HG03175 (cell line): Measurements from ENCODE around the gene OSBPL1A.
"Not testable (repeated sequence)": the region's sequence is repeated elsewhere in the genome, so short reads cannot be mapped to it uniquely, and the experiment has no call there.

Experiments used
- ATAC-seq: cut with Tn5 transposase; IDR thresholded peaks from one replicate; pipeline ENCODE4 v1.9.1; 2021; ENCODE audit warnings: mild to moderate bottlenecking, moderate library complexity; ENCODE audit not compliant: unreplicated experiment

OSBPL1A gene

DNA sequence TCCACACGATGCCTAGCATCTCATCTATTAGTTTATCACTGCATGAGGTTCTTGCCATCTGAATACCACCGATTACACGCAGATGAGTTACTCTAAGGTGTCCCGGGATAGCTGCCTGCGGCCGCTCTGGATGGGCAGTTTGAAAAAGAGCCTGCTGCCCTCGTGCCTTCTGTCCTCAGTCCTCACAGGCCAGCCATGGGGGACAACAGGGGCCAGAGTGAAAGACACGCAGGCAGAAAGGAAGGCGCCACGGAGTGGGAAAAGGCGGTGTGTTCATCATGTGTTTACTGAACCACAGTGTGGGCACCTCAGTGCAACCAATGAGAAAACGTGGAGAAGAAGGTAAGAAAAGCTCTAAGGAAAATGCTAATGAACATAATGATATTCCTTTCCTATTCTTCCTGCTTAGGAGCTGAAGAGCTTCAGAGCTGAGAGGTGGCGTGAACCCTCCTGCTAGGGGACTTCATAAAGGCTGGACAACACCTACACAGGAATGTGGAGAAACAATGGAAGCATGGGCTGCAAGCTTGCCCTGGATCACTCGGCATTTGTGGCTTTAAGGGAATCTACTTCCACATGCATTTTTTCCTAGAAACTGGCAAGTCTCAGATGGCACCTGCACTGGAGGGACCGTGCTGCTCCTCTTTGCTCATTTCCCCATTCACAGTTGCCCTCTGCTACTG lies 207.8 kb downstream of the OSBPL1A start:
- ATAC-seq = no peak

DNA sequence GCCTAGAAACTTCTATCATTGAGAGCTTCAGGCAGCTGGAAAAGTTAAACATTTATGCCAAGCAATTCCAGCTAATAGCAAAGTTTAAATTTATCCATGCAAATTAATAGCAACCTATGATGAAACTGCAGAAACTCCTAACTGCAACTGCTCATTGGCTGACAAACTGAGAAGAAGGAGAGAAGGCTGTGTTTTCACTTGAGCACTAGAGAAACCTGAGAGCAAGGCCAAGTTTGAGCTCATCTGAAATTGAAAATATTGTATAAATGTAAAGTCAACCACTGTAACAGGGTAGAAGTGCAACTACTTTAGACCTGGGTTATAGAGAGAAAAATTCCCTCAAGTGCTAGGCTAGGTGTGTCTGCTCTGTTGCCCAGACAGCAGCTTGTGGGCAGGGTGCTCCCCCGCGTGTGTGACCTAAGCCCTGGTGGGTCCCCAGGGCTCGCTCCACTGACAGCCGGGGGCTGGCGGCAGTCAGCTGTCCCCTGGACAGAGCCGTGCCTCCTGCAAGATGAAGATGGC lies 208.6 kb downstream of the OSBPL1A start:
- peak; percentile 55 for ATAC-seq

DNA sequence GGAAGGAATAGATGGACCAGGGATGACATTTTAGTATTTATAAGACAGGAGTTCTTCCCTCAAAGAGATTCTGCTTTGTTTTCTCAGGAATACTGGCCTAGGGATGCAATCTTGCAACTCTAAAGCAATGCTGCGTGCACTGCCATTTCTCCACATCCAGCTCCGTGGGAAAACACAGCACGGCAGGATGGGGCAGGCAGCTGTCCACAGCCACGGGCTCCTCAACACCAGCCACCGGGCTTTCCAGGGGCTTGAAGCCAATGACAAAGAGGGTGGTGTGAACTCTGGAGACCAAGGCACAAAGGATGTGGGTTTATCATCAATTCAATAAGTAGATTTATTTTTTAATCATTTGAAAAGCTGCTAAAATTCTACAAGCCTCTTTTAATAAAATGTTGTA lies 209.5 kb downstream of the OSBPL1A start:
- no peak for ATAC-seq

DNA sequence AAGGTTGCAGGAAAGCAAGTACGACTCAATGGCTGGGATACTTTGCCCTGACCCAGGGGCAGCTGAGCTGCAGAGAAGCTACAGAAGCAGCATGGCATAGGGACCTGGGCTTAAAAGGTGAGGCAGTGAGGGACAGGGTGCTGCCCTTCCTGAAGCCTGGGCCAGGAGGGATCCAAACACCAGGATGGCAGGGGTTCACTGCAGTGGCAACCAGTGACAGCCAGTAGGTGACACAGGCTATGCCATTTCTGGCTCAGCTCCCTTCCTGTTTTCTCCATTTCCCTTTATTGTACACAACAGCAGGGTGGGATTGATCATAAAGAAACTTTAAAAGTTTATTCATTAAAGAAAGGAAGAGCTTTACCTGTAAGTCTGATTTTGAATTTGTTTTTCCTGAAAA lies 209.9 kb downstream of the OSBPL1A start:
- no peak for ATAC-seq

DNA sequence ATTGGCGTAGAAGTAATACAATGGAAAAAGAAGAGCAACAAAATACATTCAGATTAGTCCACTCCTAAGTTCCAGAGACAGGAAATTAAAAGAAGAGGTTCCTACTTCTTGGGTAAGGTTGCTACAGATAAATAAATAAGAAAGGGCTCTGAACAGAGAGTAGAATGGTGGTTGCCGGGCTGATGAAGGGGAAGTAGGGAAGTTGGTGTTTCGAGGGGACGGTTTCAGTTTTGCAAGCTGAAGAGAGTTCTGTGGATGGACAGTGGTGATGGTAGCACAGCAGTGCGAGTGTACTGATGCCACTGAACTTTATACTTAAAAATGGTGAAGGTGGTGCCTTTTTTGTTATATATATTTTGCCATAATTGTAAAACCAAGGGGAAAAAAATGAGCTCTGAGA lies 210.6 kb downstream of the OSBPL1A start:
- ATAC-seq = no peak

DNA sequence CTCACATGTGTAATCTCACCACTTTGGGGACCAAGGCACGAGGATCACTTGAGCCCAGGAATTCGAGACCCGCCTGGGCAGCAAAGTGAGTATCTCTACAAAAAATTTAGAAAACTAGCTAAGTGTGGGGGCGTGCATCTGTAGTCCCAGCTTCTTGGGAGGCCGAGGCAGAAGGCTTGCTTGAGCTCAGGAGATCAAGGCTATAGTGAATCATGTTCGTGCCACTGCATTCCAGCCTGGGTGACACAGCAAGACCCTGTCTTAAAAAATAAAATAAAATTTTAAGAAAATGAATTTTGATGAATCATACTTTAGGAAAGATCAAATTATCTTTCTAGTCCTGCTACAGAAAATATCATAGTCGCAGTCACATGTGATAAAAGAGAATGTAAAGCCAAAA lies 211.8 kb downstream of the OSBPL1A start:
- ATAC-seq = no peak

DNA sequence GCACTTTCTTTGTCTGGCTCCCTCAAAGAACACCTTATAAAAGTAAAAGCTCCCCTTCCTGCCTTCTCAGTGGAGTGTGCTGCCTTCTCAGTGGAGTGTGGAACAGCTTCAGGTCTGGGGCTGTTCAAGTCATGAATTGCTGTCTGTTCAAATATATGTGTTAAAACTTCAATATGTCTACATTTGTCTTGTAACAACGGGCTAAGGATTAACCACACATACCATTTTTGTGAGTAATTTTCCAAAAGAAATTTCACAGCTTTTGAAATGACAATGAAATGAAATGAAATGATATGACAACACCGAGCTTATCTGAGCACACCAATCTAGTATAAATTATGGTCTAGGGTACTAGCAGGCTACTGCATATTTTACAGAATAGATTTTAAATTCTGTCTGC lies 215.8 kb downstream of the OSBPL1A start:
- no peak for ATAC-seq

DNA sequence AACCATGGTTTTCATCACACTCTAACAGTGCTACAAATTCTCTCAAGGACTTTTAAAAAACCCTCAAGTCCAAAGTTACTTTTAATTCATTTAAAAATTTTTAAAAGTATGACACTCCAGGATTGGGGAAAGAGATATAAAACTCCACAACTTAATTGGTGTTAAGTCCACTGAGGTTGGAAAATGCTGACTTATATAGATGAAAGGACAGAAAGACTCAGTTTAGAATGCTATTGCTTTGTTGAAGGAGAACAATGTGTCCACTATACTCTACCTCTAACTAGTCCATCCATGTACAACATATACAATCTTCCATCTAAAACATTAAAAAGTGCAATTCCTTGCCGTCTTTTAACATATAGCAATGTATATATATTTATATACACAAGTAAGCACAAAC lies 217.6 kb downstream of the OSBPL1A start:
- ATAC-seq = no peak

DNA sequence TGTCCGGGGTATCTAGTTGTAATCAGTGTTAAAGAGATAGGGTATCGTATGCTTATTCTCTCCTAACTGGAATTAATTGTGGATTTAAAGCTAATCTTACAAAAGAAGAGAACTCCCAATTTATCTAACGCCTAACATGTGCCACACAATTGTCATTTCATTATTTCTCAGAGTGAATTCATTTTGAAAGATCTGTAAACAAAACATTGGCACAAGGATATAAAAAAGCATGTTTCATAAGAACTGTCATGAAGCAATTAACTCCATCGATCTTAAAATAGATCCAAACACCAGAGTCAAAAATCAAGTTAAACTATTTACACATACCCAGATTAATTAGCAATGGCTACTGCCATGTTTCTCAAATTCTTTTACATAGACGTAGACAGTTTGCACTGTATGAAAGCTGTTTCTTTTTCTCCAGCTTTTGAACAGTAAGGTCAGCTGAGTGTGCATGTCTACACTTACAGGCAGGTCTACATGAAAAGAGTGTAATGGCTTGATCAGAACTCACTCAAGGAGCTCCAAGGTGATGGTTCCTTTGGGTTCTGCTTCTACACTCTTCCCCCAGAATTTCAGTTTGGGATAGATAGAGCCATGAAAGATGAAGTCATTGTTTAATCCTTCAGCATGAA lies 220.0 kb downstream of the OSBPL1A start:
- no peak for ATAC-seq

DNA sequence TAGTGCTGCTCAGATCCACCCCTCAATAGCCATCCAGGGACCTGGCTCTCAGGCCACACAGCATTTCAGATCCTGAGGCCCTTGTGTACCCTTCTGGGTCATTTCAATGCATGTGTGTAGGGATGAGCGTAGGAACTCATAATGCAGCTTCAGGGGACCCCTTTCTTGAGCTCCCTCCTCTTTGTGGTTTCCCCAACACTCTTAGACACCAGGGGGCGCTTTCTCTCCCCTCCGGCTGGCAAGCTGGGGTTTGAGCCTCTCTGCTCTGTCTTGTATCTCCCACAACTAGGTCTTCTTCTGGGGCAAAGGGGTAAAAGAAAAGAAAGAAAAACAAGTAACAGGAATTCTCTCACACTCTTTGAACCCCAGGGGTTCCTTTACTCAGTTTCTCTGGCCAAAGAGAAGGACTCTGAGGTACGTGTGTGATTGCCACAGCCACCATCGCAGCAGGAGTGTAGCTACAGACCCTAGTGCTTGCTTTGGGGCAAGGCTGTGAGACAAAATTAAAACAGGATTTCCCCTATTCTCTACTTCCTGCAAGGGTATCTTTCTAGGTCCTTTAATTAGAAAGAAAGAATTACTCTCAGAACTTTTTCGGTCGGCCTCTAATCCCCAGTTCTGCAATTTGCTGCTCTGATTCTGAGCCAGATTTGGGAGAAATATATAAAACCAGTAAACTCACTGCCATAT lies 220.8 kb downstream of the OSBPL1A start:
- peak; percentile 87 for ATAC-seq

DNA sequence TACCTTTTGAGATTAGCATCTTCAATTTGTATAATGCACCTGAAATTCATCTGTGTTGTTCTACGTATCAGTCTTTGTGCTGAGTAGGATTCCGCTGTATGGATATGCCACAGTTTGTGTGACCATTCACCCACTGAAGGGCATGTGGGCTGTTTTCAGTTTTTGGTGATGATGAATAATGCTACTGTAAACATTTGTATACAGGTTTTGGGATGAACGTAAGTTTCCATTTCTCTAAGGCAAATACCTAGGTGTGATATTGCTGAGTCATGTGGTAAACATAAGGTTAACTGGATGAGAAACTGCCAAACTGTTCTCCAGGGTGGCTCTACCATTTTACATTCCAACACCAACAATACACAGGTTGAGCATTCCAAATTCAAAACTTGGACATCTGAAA lies 223.6 kb downstream of the OSBPL1A start:
- ATAC-seq = no peak

DNA sequence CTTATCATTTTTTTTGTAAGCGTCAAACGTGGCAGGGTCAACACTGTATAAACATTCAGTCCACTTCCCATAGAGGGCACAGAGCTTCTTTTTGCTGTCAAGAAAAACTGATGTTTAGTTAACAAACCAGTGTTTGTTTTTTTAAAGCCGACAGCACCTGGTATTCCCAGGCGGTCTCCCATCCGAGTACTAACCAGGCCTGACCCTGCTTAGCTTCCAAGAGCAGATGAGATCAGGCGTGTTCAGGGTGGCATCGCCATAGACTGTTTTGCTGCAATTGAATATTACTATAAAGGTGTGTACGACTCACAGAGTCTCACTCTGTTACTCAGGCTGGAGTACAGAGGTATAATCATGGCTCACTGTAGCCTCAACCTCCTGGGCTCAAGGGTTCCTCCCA lies 227.3 kb downstream of the OSBPL1A start:
- ATAC-seq = no peak

DNA sequence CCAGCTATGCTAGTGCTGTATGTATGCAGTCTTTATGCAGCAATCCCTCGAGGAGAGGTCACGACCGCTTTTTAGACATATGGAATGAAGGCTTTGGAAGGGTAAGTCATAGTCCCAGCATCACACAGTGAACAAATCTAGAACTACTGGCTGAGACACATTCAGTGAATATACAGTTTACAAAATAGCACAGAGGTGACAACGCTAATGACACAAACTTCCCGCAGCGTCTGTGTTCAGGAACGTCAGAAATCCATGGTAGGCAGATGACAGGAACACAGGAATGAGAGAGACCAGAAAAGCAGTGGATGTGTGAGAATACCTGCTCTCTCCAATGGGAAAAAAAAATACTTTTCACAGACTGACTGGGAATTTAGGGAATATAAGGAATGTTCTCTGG lies 229.1 kb downstream of the OSBPL1A start:
- ATAC-seq = no peak

DNA sequence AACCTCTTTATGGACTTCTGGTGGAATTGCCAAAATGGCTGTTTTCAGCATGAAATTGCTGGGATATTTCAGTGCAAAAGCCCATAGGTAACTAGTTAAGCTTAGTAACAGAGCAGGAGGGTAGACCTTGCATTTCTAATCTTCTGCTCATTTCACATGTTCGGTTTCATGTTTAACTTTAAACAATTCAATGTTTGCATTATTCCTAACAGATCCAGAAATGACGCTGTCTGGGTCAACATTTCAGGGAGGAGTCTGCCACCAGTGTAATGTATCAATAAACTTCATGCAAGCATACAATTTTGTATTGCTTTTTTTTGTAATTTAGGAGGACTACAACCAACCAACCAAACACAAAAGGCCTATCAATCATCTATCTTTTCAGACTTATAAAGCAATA lies 236.3 kb downstream of the OSBPL1A start:
- no peak for ATAC-seq

DNA sequence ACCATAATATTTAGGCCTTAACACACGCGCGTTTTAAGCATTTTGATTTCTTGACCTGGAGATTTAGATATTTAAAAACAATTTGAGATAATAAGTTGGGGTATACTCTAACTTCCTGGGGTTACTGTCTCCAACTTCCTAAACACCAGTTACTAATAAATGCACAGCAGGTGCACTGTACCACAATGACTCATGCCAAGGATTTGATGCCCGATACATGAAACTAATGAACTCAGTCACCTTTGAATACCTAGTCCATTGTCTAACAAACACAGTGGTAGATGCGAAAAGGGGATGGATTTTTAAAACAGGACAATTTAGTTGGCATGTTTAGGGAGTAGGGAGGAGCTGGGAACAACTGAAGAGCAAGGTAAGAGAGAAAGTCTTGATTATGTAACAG lies 237.5 kb downstream of the OSBPL1A start:
- no peak for ATAC-seq

DNA sequence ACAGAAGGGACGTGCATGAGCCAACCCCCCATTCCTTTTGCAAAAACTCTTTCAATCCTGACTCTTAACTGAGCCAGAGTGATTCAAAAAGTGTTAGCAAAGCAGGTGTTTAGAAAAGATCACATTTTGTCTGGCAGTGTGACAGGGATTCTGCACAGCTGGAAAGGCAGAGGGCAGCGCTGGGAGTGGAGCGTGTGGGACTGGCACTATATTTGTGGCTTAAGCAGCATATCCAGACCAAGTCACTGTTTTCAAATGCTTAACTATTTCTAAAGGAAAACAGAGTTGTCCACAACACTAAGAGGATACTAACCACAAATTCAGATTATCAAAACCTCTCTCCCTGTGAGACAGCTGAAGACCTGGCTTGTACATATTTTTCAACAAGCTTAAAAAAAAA lies 239.8 kb downstream of the OSBPL1A start:
- ATAC-seq = no peak

DNA sequence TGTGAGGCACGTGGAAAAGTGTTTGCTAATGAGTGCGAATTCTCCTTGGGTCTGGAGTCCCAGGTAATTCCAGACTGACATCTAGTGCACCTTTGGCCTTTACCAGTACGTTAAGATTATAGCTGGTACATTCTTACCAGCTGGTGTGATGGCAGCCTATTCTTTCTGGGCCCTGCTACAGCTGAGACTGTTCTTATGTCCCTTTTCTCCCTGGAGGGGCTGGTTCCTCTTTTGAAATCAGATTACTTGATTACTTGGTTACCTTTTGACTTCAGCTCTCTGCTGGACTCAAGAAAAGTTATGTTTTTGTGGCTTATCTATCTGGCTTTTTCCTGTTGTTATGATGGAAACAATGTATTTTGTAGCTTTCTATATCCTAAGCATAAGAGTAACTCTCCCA lies 244.2 kb downstream of the OSBPL1A start:
- ATAC-seq = no peak

DNA sequence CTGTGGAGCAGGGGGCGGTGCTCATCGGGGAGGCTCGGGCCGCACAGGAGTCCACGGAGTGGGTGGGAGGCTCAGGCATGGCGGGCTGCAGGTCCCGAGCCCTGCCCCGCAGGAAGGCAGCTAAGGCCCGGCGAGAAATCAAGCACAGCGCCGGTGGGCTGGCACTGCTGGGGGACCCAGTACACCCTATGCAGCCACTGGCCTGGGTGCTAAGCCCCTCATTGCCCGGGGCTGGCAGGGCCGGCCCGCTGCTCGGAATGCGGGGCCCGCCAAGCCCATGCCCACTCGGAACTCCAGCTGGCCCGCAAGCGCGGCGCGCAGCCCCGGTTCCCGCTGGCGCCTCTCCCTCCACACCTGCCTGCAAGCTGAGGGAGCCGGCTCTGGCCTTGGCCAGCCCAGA lies 248.0 kb downstream of the OSBPL1A start:
- not testable (repeated sequence) for ATAC-seq

DNA sequence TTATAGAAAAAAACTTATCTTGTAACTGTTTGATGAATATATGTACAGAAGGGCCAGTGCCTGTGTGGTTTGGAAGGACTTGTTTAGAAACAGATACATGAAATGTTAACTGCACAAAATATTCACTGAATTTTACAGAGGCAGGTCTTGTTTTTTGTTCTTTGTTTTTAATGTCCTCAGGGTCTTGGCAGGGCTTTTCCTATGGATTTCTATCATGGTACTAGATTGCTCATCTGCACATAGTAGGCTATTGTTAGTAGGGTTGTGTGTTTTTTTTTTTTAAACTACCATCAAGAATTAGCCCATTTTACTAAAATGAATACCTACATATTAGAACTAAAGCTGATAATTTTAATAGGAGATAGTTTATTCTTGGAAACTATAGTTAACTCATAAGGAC lies 255.2 kb downstream of the OSBPL1A start:
- ATAC-seq = no peak

DNA sequence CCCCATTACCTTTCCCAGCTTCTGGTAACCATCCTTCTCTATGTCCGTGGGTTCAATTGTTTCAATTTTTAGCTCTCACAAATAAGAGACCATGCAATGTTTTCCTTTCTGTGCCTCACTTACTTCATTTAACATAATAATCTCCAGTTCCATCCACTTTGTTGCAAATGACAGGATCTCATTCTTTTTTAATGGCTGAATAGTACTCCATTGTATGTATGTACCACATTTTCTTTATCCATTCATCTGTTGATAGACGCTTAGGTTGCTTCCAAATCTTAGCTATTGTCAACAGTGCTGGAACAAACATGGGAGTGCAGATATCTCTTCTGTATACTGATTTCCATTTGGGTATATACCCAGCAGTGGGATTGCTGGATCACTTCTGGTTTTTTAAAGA lies 256.9 kb downstream of the OSBPL1A start:
- no peak for ATAC-seq

DNA sequence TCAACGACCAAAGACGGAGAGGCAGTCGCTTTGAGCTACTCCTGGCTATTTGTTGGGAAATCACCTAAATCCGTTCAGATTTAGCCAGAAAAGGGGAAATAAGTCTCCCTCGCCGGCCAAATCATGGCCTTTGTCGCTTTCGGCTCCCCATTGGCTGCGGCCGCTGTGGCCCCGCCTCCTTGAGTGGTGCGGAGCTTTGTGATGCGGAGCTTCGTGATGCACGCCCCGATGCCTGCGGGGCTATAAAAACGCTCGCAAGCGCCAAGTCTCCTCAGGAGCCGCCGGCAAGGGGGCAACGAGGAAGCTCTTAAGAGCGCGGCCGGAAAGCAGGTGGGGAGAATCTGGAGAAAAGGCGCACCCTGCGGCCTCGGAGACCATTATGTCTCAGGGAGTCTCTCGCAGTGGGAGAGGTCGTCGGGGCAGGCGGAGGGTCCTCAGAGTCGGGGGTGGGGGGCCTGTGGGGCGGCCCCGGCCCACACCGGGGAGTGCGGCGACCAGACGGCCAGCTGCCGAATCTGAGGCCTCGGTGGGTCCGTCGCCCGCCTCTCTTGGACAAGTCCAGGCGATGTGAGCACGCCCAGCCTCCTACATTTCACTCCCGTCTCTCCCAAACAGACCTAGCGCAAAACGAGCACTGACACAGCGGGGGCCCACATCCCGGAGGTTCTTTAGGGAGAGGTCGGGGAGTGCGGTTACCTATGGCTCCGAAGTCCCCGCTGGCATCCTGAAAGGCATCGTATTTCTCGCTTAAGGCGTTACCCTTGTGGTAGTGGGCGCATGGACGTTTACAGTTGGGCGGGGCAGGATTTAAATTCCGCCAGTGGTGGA lies 258.6 kb downstream of the OSBPL1A start, which contains the start of gene CABYR:
TSS of gene CABYR (plus strand) at position 274 of the 828 bp plus-strand sequence. CDS start 4,053 bp downstream, outside the sequence.
- peak; percentile 96 for ATAC-seq
